GM19452 (cell line): ENCODE data around the gene TRNT1.

Experiments
- ATAC-seq: cut with Tn5 transposase; IDR thresholded peaks from one replicate; pipeline ENCODE4 v1.9.1; 2021; ENCODE audit not compliant: unreplicated experiment

Gene TRNT1

DNA sequence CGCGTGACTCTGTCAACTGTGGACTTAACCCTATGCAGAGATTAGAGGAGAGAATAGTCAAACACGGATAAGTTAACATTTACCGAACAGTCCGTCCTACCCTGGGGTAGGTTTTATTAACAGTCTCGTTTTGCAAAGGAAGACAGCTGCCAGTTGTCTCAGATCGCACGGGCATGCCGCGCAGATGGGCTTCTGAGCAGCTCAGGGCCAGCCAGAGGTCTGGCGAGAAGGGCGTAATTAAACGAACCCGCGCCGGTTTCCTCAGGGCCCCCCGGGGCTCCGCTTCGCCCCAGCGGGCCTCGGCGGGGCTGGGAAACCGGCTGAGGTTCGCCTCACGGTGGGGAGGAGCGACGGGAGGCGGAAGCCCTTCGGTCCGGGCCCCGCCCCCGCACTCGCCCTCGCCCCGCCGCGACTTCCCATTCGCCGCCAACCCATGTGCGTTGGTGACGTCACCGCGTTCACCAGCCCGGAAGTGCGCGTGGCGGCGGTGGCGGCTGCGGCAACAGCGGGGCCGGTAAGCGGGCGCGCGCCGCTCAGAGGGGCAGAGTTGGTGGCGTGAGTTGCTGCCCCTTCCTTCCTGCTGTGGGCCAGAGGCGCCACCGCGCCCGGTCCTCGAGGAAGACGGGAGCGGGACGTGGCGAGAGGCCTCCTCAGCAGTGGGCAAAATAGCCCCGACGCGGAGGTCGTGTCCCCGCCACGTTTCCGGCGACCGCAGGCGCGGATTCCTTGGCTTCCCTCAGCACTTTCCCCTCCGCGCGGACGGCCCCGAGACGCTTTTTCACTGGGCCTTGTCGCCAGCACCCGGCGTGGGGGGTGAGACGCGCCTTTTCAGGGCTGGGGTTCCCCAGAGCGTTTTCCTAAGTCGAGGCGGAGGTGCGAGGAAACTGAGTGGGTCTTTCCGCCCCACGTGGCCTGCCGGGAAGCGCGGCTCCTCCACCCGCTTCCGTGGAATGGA lies at the start of gene TRNT1:
TRNT1 (plus strand) TSS at position 464 of the 955 bp plus-strand sequence. CDS start 2,101 bp downstream, outside the sequence.
- peak; percentile 96 for ATAC-seq

DNA sequence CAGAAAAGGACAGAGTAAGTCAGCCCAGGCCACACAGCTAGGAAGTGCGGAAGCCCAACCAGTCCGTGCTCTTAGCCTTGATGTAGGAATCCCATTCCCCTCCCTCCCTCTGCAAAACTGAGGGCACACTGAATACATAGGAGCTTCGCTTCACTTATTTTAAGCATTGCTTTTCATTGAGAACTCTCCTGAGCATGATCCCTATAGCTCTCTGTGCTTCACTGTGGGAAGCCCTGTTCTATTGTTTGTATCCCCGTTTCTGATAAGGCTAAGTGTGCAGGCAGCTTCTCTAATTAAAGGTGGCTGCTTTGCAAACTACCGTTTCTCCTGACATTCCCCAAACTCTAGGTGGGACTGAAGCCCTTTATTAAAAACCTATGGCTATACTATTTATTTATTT lies 46.4 kb upstream of the TRNT1 start:
- ATAC-seq = no peak

DNA sequence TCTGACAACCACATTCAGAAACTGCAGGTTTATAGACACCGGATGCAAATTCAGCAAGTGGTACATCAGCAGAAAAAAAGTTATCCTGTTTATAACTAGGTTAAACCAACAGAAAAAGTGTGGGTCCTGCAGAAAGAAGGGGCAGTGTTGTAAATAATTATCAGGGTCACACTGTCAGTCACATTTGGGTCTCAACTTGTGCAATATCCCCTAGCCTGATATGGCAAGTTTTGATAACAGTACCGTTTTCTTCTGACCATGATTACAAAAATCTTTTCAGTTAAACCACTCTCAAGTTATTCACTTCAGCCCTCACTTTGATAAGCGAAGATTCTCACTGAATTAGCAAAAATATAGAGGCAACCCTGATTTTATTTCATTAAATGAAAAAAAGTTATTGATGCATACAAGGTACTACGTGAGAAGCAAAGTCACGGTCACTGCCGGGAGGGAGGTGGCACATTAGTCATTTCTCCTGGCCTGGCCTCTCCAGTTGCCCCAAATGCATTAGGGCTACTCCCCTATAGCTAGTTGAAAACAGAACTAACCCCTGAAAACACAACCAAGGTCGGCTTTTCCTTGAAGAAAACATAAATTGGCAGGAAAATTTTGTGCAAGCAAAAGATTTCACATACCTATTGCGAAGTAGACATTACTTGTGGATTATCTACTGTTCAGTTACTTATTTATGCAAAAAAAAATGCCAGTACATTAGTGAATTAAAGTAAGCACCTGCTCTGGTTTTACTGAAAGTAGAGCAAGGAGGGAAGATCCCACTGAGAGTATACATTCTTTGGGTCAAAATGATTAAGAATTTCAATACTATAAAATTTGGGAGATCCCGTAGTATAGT lies 45.1 kb upstream of the TRNT1 start:
- peak; percentile 46 for ATAC-seq

DNA sequence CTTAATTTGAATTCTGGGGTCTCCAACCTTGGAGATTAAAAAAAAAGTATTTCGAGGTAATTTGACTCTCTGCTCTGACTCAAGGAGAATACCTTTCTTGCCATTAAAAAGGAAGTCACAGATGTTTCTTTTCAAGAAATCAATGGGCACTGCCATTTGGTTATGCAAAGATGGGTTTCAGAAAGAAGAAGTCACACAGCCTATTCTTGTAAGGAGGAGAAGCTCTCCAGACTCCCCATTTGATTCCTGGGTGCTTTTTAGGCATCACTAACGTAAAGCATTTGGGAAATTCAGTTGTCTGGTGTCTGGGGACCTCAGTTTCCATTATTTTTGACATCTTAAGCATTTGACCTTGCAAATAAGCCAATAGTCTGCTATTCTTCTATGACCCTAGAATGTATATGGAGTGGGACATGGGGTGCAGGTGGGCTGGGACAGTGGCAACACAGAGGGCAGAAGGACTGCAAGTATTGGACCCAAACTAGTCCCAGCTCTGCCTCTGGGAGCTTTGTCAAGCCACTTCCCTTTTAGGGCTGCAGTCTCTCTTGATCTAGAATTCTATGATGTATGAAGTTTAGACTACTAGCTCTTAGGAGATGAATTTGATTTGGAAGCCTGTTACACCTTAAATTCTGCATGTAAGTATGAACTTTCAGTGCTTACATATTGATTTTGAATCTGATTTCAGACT lies 44.4 kb upstream of the TRNT1 start:
- ATAC-seq = peak; percentile 70

DNA sequence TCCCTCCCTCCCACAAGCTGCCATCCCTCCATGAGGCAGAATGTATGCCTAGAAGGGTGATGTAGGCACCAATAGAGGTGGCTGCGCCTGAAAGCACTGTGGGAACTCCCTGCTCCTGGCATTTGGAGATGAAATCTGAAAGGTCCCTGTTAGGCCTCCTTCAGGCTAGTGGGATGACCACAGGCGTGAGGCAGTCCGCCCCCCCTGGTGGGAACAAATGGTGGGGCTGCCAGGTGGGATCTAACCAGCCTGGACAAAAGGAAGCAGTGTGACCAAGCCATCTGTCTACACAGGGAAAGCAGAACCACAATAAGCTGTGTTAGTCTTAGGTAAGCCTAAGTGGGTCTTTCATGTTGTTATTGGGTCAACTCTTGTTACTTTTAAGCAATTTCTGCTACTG lies 41.9 kb upstream of the TRNT1 start:
- ATAC-seq = no peak

DNA sequence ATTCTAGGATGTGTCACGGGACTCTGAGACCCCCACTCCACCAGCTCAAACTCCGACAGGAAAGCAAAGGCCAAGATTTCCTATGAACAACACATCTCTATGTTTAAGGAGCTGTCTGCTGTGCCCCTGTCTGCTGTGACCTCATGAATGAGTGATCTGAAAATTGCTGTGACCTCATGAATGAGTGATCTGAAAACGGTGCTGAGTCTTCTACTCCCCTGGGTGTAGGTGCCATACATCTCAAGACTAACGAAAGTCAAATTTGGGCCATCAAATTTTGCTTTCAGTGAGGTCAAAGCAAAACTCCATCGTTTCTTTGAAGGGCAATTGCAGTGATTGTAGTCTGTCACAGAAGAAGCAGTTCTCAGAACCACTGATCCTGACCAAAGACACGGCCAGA lies 41.0 kb upstream of the TRNT1 start:
- peak; percentile 35 for ATAC-seq

DNA sequence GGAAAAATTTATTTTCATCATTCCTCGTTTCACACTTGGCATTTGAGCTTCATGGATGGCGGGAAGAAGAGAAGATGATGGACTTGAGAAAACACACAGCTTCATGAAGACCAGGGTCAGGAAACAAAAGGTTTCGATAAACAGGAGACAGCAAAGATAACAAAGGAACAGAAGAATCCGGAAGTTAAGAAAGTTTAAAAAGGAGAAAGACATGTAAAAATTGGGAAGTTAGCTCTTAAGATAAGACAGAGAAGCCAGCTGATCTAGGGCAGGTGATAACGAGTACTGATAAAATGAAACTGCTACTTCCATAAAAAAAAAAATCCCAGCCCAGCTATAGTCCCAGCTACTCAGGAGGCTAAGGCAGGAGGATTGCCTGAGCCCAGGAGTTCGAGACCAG lies 40.5 kb upstream of the TRNT1 start:
- ATAC-seq = no peak

DNA sequence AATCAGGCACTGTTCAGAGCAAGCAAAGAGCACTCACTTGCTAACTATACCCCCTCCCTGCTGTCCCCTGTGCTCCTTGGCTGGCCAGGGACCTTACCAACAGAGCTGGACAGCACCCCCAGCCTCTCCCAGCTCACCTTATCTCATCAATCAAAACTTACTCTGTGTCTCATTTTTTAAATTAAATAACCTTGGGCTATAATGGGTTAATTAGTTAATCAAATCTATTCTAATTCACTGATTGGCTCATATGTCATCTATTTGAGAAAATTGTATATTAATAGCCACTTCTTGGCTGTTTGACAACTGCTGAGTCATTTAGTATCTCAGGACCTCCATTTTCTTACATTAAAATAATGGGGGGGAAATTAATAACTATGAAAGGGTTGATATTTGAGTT lies 39.5 kb upstream of the TRNT1 start:
- no peak for ATAC-seq

DNA sequence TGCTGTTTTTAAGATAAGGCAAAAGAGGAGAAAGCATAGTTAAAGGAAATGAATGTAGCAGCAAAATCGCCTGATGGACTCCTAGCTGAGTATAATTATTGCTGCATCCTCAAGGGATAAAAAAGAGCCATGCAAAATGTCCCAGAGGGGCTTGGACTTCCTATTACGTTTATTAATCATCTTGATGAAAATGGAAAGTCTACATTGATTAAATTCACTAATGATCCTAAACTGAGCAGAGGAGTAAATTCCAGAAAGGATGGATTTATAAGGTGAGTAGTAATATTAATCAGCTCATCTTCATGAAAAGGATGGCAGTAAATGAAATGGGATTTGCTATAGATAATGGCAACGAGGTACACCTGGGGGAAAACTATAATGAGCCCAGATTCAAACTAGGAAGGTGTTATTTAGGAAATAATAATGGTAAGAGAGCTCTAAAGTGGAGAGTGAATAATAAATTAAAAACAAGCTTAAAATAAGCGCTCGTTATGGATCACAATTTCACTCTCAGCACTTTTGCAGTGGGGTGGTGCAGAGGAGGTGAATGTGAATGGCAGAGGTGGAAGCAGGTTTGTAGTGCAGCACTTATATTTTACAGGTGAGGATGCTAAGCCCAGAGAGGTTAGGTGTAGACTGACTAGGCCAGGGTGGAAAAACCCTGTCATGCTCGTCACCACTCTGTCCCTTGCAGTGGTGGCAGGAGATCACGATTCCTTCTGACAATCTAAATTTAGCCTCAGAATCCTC lies 38.8 kb upstream of the TRNT1 start:
- no peak for ATAC-seq

DNA sequence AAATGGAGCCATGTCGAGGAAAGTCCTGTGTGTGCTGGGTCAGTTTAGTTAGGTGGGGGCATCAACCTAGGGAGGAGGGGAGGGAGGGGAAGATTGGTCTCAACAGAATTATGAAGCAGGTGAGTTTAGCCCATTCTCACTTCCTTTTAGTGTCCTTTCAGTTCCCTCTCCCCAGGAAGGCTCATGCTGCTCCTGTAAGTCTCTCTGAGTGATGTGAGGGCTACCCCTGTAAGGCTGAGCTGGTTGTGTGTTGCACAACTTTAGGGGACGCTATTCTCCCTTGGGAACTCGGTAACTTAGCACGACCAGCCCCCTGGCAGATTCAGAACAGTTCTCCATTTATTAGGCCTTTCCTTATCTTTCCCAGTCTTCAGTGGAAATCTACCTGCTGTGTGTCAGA lies 37.7 kb upstream of the TRNT1 start:
- peak; percentile 91 for ATAC-seq

DNA sequence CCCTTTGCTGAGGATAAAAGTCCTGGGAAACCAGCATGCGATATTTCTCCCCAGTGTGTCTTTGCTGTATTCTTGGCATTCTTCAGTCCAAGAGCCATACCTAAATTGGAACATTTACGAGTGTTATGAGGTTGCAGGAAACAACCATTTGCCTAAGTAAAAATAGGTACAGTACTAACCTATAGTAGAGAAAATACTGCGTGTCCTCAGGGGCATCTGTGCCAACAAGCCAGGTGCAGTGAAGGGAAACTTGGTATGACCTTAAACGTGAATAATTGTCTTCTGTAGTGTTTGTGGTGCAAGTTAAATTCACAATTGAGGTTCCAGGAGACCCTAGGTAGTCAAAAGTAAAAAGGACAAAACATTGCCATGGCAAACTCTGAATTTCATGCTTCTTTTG lies 28.8 kb upstream of the TRNT1 start:
- ATAC-seq = no peak

DNA sequence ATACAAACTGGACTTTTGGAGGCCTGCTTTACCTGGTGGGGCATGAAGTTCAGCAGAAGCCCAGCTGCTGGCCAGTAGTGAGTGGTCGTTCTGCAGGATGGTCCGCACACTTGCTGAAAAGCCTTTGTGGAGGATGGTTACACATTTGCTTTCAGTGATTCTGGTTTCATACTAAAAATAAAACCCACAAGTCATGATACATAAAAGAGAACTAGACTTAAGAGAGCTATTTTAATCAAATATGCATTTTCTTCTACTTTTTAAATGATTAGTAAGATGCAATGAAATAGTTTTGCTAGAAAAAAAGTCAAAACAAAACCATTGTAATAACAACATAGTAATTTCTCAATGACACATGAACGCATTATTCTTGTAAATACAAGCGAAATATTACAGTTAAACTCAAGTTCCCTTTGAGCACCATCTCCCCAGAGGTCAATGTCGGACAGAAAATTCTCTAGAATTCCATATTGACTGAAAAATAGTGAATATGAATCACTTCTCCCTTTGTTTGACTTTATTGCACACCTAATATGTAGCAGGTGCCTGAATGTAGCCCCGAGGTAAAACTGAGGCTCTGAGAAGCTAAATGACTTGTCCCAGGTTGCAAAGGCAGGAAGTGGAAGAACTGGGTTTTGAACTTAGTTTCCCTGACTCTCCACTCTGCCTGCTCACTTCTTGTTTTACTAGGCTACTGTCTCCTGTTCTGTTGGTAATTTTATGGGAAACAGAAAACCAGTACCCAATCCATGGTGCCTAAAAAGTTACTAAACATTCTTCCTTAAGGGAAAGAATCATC lies 24.9 kb upstream of the TRNT1 start:
- peak; percentile 58 for ATAC-seq

DNA sequence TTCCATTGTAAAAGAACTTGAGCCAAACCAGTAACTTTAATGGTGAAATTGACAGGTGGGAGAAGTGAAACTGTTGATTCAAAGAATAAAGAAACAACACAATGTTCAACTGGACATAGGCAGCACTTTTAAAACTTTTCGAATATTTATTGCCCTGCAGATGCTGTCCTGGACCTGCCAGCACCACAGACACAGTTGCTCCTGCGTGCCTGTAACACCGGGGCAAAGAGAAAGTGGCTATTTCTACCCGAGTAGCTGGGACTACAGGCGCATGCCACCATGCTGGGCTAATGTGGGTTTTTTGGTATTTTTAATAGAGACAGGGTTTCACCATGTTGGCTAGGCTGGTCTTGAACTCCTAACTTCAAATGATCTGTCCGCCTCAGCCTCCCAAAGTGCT lies 24.0 kb upstream of the TRNT1 start:
- no peak for ATAC-seq

DNA sequence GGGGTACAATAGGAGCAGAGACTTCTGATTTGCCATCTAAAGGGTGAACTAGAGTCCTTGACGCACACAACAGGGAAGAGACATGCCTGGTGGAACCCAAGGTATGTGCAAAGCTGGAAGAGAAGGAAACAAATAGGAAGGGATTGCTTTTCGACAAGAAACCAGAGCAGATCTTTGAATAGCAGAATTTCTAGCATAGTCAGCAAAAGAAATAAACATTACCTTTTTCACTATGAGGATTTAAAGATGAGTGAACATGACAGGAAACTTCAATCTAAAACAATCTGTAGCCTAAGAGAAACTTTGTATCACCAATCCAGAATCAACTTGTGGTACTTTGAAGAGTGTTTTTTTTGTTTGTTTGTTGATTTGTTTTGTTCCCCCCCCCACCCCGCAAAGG lies 21.5 kb upstream of the TRNT1 start:
- ATAC-seq = no peak

DNA sequence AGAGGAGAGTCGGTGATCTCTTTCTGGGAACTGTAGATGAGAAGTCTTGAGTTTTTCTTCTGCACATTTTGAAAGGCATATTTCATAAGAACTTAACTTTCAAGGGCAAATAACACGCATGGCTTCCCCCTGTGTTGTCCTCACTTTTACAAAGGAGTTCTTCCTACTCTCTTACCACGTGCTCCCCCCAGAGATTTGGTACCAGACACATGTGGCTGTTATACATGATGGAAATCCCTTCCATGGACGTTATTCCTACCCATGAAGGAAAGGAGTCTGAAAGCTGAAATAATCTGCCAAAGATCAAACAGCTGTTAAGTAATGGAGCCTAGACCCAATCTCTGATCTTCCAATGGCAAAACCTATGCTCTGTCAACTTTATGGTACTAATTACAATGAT lies 20.9 kb upstream of the TRNT1 start:
- no peak for ATAC-seq

DNA sequence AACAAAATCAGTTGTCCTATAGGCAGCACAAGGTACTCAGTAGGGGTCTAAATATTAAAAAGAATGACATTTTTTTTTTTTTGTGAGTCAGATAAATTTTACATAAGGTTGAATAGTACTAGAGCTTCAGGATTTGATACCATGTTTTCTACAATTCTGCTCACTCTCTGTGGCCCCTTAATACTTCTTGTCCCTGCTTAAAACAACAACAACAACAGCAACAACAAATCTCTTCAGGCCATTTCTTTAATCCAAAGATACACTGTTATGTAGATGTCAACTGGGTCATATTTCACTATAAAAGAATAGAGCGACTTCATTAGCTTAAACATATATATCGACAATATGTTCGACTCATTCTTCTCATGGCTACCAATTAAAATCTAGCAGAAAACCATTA lies 19.6 kb upstream of the TRNT1 start:
- no peak for ATAC-seq

DNA sequence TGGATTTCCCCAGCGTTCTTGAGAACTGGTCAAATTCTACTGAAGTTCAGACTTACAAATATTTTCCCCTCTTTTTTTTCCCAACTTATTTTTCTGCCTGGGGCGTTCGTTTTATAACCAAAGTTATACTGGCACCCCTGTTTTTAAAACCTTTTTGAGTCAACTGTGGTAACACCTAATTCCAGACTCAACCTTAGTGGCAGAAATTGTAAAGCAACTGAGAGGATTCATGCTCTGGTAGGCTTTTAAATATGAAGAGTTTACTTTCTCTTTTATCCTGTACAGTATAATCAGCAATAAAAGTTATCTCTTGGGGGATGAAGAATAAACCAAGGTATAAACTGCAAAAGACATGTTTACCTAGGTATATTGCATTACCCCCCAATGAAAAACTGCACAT lies 18.9 kb upstream of the TRNT1 start:
- ATAC-seq = no peak

DNA sequence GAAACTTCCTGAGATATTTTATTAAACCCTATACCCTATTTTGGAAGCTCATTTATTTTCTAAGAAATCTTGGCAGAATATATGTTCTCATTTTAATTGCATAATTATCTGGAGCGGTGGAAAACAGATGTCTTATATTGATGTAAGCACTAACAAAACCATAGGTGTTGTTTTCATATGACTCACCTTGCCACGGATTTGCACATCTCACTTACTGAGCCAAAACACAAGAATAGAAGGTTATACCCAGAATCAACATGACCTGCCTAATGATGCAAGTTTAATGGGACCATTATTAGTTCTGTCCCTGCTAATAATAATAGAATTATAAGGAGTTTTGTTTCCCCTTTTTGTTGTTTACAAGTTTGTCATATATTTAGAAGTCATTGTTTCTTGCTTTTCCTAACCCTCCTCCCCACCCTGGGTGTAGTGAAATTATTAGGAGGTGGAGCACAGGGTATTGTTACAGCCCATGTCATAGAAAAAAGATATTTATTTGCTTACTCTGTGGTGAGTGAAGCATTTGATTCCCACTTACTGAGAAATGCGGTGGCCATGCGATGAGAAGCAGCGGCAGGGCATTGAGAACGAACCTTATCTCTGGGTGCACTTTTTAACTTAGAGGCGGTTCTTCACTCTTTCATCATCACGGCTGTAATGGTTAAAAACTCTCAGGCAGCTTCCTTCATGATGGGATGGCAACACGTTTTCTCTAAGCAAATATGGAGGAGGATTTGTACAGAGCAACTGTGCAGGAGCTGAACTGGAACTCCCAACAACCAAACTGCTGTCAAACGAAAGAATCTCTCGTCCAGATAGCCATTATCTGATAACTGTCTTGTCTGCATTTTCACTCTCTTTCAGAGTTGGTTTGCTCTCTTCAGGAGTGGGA lies 17.1 kb upstream of the TRNT1 start:
- peak; percentile 88 for ATAC-seq

DNA sequence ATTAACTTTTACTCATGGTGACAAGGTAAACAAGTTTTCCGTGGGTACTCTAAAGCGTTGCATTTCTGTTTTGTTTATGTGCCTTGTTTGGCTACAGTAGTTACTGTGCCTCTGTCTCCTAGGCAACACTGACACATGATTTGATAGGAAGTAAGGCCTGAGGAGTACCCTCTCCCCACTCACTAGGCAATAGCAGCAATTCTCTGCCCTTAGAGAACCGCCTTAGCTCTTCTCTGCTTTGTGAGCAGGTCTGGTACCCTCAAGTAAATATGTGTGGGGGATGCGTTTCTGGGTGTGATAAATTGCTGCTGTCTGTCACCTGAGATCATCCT lies 16.5 kb upstream of the TRNT1 start, which contains the start of gene IL5RA:
IL5RA (minus strand) TSS at position 76 of the 332 bp plus-strand sequence. CDS start 5,390 bp downstream, outside the sequence.
- no peak for ATAC-seq
